A549 (cell line): ENCODE results near the gene BOD1L1. TPM values are rescaled to one million over a fixed set of nuclear protein-coding genes. Genes with fewer than 3 reads are reported as not detected.

Experiments
- ATAC-seq, 2 experiments: fragments of 200-7000 bp in 1 of 2; fragments of >200 bp in 1 of 2; cut with Nextera tagmentation in 1 of 2; cut with Tn5 transposase in 1 of 2; 3 replicates each; pipeline versions ENCODE4 v1.8.0 to v1.9.1; 2018 to 2020; ENCODE audit warnings: mild to moderate bottlenecking in 1 of 2, moderate library complexity in 1 of 2
- CTCF ChIA-PET: fragments of 300-600 bp; sonication (Branson Sonifier 250); formaldehyde crosslinking; extraction: SDS; loops from one replicate; lab custom pipeline; 2021; ENCODE audit warnings: antibody characterized with exemption, inconsistent platforms; lab: Yijun Ruan, JAX
- POLR2A ChIA-PET: fragments of 350-600 bp; formaldehyde crosslinking; extraction: SDS; loops from one replicate; lab custom pipeline; 2021; ENCODE audit warnings: antibody characterized with exemption, inconsistent platforms; lab: Yijun Ruan, JAX
- DNase-seq, 2 experiments: peaks; one replicate each; pipeline versions ENCODE4 v3.0.0 to v3.0.0-alpha.2; 2011 to 2016; ENCODE audit warnings: low read depth in 1 of 2, low spot score in 1 of 2
- FAIRE-seq: peaks from 2 replicates; lab custom pipeline; 2011; peaks lifted over from hg19 to GRCh38; lab: Jason Lieb, UNC
- H3K27ac ChIP-seq, 2 experiments: fragments of >200 bp; sonication (Bioruptor Twin); formaldehyde crosslinking; 3 replicates each; pipeline ENCODE4 v1.5.1; 2016 to 2017
- H3K4me1 ChIP-seq: fragments of >200 bp; sonication (Bioruptor Twin); formaldehyde crosslinking; 3 replicates; pipeline ENCODE4 v1.6.1; 2016
- H3K4me2 ChIP-seq: fragments of >200 bp; sonication (Bioruptor Twin); formaldehyde crosslinking; 3 replicates; pipeline ENCODE4 v1.6.1; 2016
- H3K4me3 ChIP-seq: fragments of >200 bp; sonication (Bioruptor Twin); formaldehyde crosslinking; 3 replicates; pipeline ENCODE4 v1.5.1; 2016
- H3K9me3 ChIP-seq: fragments of >200 bp; sonication (Bioruptor Twin); formaldehyde crosslinking; 3 replicates; pipeline ENCODE4 v1.6.1; 2016
- BHLHE40 ChIP-seq: IDR thresholded peaks from 2 replicates; pipeline ENCODE4 v1.6.1; 2012; ENCODE audit warnings: low read depth, low read length, inconsistent platforms
- CHD2 ChIP-seq: fragments of 150-350 bp; IDR thresholded peaks from 2 replicates; pipeline ENCODE4 v1.6.1; 2014; ENCODE audit warnings: low read length; ENCODE audit not compliant: partially characterized antibody
- E2F6 ChIP-seq: IDR thresholded peaks from 2 replicates; pipeline ENCODE4 v1.6.1; 2012; ENCODE audit warnings: low read depth, borderline replicate concordance
- EHF ChIP-seq: fragments of 250-450 bp; sonication (Bioruptor Pico); IDR thresholded peaks from 2 replicates; pipeline ENCODE4 v1.5.0; 2020; ENCODE audit warnings: mild to moderate bottlenecking
- ELK1 ChIP-seq: fragments of 150-350 bp; IDR thresholded peaks from 2 replicates; pipeline ENCODE4 v1.6.1; 2014; ENCODE audit warnings: low read depth, mild to moderate bottlenecking, low read length
- EP300 ChIP-seq, 2 experiments: fragments of >200 bp; sonication (Bioruptor Twin); formaldehyde crosslinking; IDR thresholded peaks; 2 replicates in 1 of 2; 3 replicates in 1 of 2; pipeline ENCODE4 v1.6.1; 2016 to 2017
- ESRRA ChIP-seq: fragments of 150-350 bp; IDR thresholded peaks from 2 replicates; pipeline ENCODE4 v1.6.1; 2014; ENCODE audit warnings: mild to moderate bottlenecking, low read length, borderline replicate concordance
- FOSB ChIP-seq: fragments of 250-450 bp; sonication (Bioruptor Pico); IDR thresholded peaks from 2 replicates; pipeline ENCODE4 v1.5.0; 2020; ENCODE audit warnings: mild to moderate bottlenecking, moderate library complexity
- GATA3 ChIP-seq: IDR thresholded peaks from 2 replicates; pipeline ENCODE4 v1.6.1; 2012; ENCODE audit warnings: borderline replicate concordance
- HOXB5 ChIP-seq: fragments of 250-450 bp; sonication (Bioruptor Pico); IDR thresholded peaks from 2 replicates; pipeline ENCODE4 v1.5.0; 2020; ENCODE audit warnings: mild to moderate bottlenecking, moderate library complexity
- KDM1A ChIP-seq: fragments of 200-600 bp; sonication (generic); IDR thresholded peaks from 2 replicates; pipeline ENCODE4 v1.6.1; 2016; ENCODE audit warnings: low read depth, mild to moderate bottlenecking
- MAZ ChIP-seq: fragments of 150-350 bp; IDR thresholded peaks from 2 replicates; pipeline ENCODE4 v1.6.1; 2014; ENCODE audit warnings: antibody characterized with exemption, low read depth, low read length, borderline replicate concordance
- POLR2AphosphoS2 ChIP-seq: conservative IDR thresholded peaks from 2 replicates; pipeline ENCODE4 v1.6.1; 2012; ENCODE audit warnings: low read length, improper control_type of control experiment, inconsistent platforms
- RAD21 ChIP-seq, 2 experiments: fragments of >200 bp in 1 of 2; sonication (Bioruptor Twin) in 1 of 2; formaldehyde crosslinking in 1 of 2; IDR thresholded peaks in 1 of 2; conservative IDR thresholded peaks in 1 of 2; 2 replicates in 1 of 2; 3 replicates in 1 of 2; pipeline ENCODE4 v1.6.1; 2012 to 2018; ENCODE audit warnings: inconsistent platforms in 1 of 2
- RARB ChIP-seq: fragments of 250-450 bp; sonication (Bioruptor Pico); IDR thresholded peaks from 2 replicates; pipeline ENCODE4 v1.8.0; 2021; ENCODE audit warnings: mild to moderate bottlenecking, moderate library complexity
- RCOR1 ChIP-seq: fragments of 150-350 bp; IDR thresholded peaks from 2 replicates; pipeline ENCODE4 v1.6.1; 2014; ENCODE audit warnings: antibody characterized with exemption, low read length, low read depth
- RFX5 ChIP-seq: fragments of 450-650 bp; IDR thresholded peaks from 2 replicates; pipeline ENCODE4 v1.7.1; 2014; ENCODE audit warnings: antibody characterized with exemption, mild to moderate bottlenecking, moderate library complexity
- SMC3 ChIP-seq: fragments of >200 bp; sonication (Bioruptor Twin); formaldehyde crosslinking; IDR thresholded peaks from 3 replicates; pipeline ENCODE4 v1.6.1; 2018; ENCODE audit warnings: inconsistent platforms
- TFCP2L1 ChIP-seq: fragments of 250-450 bp; sonication (Bioruptor Pico); IDR thresholded peaks from 2 replicates; pipeline ENCODE4 v1.5.0; 2021; ENCODE audit warnings: mild to moderate bottlenecking
- USF2 ChIP-seq: fragments of 450-650 bp; IDR thresholded peaks from 2 replicates; pipeline ENCODE4 v1.6.1; 2014; ENCODE audit warnings: antibody characterized with exemption
- ZC3H11A ChIP-seq: fragments of 450-650 bp; IDR thresholded peaks from 2 replicates; pipeline ENCODE4 v1.6.1; 2014; ENCODE audit warnings: antibody characterized with exemption, mild to moderate bottlenecking
- ZFP36 ChIP-seq: fragments of 450-650 bp; IDR thresholded peaks from 2 replicates; pipeline ENCODE4 v1.6.1; 2014; ENCODE audit warnings: borderline replicate concordance; ENCODE audit not compliant: partially characterized antibody
- WGBS: methylation state at CpG from one replicate; pipeline ENCODE4 v1.1.6; 2017; ENCODE audit errors: missing lambda C conversion rate; 5-methylcytosine and 5-hydroxymethylcytosine counted together
- polyA plus RNA-seq, 4 experiments: library from polyadenylated mRNA; depleted of rRNA in 3 of 4; stranded (reverse); fragments of >200 nt; fragmentation: RNase III in 1 of 4; extraction: RNeasy Plus Mini Kit Qiagen cat#74134 plus additional on column Dnase treatment in 1 of 4; gene quantifications; 2 replicates in 3 of 4; 3 replicates in 1 of 4; pipeline ENCODE4 v1.2.3, GENCODE V29; 2011 to 2017
- TF ChIP-seq, protein P1 (sequence below): IDR thresholded peaks from 2 replicates; pipeline ENCODE4 v1.6.1; 2012
- TF ChIP-seq, protein P2 (sequence below): fragments of >200 bp; sonication (Bioruptor Twin); formaldehyde crosslinking; IDR thresholded peaks from 3 replicates; pipeline ENCODE4 v1.5.1; 2016
- TF ChIP-seq, protein P3 (sequence below): fragments of 250-450 bp; sonication (Bioruptor Pico); IDR thresholded peaks from 2 replicates; pipeline ENCODE4 v1.5.0; 2021; ENCODE audit warnings: mild to moderate bottlenecking, moderate library complexity, borderline replicate concordance

The BOD1L1 gene
- polyA plus RNA-seq, 2 of the 4 experiments (the other 2 are of a cell fraction): 16.4 to 27.7 TPM

DNA sequence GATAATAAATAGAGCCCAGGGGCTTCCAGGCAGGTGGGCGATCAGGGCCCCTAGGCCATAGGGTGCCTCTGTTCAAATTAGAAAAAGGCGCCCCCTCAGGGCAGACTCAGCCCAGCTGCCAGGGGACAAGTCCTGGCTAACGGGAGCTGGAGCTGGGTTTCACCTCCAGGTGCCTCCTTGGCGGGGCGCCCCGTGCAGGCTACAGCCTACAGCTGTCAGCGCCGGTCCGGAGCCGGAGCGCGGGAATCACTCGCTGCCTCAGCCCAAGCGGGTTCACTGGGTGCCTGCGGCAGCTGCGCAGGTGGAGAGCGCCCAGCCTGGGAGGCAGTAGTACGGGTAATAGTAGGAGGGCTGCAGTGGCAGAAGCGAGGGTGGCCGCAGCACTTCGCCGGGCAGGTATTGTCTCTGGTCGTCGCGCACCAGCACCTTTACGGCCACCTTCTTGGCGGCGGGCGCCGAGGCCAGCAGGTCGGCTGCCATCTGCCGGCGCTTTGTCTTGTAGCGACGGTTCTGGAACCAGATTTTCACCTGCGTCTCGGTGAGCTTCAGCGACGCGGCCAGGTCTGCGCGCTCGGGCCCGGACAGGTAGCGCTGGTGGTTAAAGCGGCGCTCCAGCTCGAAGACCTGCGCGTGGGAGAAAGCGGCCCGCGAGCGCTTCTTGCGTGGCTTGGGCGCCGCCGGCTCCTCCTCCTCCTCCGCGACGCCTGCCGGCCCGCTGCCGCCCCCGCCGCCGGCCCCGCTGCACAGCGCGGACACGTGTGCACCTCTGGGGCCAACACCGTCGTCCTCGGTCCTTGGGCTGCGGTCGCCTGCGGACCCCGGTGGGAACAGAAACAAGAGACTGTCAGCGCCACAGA lies 85.6 kb downstream of the BOD1L1 start:
- CTCF ChIA-PET: interaction anchor here (0.6 to 3.4 kb wide), 18 partner anchors 8 to 811 kb away, joined by 3 to 22 read pairs (median 4); no protein-coding TSS in a partner anchor
- no peaks in the 10 kb centered on the region; the same call in 2 of the 3 replicates for H3K4me1 ChIP-seq
- FAIRE-seq (no peak), ATAC-seq (0 out of 6 replicates have a peak, but pooled peaks of 1 of the 2 experiments have one; percentile 4), DNase-seq (peak in 1 of 2 experiments; percentile 38)
- H3K4me2 ChIP-seq: peak overlapping the region; percentile 47
- H3K4me3 ChIP-seq: no peak overlapping the region
- POLR2A ChIA-PET: no interaction called here
- H3K9me3 ChIP-seq: no peaks in the 10 kb centered on the region
- 48% methylated on average over 7 of the region's 79 CpGs for WGBS
- TF ChIP-seq ESRRA: no peak
- TF ChIP-seq, protein P1, sequence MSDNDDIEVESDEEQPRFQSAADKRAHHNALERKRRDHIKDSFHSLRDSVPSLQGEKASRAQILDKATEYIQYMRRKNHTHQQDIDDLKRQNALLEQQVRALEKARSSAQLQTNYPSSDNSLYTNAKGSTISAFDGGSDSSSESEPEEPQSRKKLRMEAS: peak; percentile 36; the same call in 1 of the 2 replicates
- TF ChIP-seq RAD21 (conservative IDR thresholded peaks at IDR 0.05 in 1 of 2, IDR thresholded peaks at IDR 0.05 in 1 of 2): peak; percentile 21 to 39; a peak in 2 of 5 replicates
- TF ChIP-seq, protein P2, sequence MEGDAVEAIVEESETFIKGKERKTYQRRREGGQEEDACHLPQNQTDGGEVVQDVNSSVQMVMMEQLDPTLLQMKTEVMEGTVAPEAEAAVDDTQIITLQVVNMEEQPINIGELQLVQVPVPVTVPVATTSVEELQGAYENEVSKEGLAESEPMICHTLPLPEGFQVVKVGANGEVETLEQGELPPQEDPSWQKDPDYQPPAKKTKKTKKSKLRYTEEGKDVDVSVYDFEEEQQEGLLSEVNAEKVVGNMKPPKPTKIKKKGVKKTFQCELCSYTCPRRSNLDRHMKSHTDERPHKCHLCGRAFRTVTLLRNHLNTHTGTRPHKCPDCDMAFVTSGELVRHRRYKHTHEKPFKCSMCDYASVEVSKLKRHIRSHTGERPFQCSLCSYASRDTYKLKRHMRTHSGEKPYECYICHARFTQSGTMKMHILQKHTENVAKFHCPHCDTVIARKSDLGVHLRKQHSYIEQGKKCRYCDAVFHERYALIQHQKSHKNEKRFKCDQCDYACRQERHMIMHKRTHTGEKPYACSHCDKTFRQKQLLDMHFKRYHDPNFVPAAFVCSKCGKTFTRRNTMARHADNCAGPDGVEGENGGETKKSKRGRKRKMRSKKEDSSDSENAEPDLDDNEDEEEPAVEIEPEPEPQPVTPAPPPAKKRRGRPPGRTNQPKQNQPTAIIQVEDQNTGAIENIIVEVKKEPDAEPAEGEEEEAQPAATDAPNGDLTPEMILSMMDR: peak; percentile 33
- no peak for TF ChIP-seq KDM1A
- no peak for TF ChIP-seq RCOR1
- TF ChIP-seq POLR2AphosphoS2: no peak
- peak; percentile 59 for TF ChIP-seq SMC3
- TF ChIP-seq RARB: no peak
- no peak overlapping the region for H3K27ac ChIP-seq

- TF ChIP-seq CHD2 (no peak), ZC3H11A (no peak), ESRRA (no peak), KDM1A (no peak), FOSB (CRISPR knock-in tag) (no peak), USF2 (no peak), MAZ (no peak), E2F6 (no peak), TFCP2L1 (no peak), HOXB5 (CRISPR knock-in tag) (no peak), RFX5 (no peak), ZFP36 (no peak), EP300 (IDR thresholded peaks at IDR 0.05) (no peak), ELK1 (no peak), BHLHE40 (no peak), GATA3 (no peak), EHF (no peak)
- TF ChIP-seq, protein P3, sequence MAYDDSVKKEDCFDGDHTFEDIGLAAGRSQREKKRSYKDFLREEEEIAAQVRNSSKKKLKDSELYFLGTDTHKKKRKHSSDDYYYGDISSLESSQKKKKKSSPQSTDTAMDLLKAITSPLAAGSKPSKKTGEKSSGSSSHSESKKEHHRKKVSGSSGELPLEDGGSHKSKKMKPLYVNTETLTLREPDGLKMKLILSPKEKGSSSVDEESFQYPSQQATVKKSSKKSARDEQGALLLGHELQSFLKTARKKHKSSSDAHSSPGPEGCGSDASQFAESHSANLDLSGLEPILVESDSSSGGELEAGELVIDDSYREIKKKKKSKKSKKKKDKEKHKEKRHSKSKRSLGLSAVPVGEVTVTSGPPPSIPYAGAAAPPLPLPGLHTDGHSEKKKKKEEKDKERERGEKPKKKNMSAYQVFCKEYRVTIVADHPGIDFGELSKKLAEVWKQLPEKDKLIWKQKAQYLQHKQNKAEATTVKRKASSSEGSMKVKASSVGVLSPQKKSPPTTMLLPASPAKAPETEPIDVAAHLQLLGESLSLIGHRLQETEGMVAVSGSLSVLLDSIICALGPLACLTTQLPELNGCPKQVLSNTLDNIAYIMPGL: no peak
- TF ChIP-seq, protein P1: no peak
- TF ChIP-seq, all 56 proteins: peak for 0
- WGBS: 71% methylated on average over 10 of the region's 10 CpGs
- DNase-seq (no peak), FAIRE-seq (no peak), ATAC-seq (no peak)
- no peak overlapping the region for H3K4me2 ChIP-seq
- H3K4me1 ChIP-seq: no peaks in the 10 kb centered on the region; the same call in 2 of the 3 replicates
- POLR2A ChIA-PET: no interaction called here
- CTCF ChIA-PET: interaction anchor here (0.6 to 3.4 kb wide), 8 partner anchors 10 to 810 kb away, joined by 3 to 22 read pairs (median 4); no protein-coding TSS in a partner anchor
- H3K9me3 ChIP-seq: no peaks in the 10 kb centered on the region
- no peak overlapping the region for H3K27ac ChIP-seq
- H3K4me3 ChIP-seq: no peak overlapping the region
Observed at GRCh38 chr4:13541176-13541604, 86.3 kb downstream of the BOD1L1 start.
